ENCODE measurements around the gene AGO1. TPM values are rescaled to one million over a fixed set of nuclear protein-coding genes. Genes with fewer than 3 reads are reported as not detected.
A peak's percentile ranks its signal among the peaks of the same experiment; 100 is the strongest.

AGO1 gene
- total and polyA plus RNA-seq, 2 experiments from 2014 or later, result 9.6 to 18.9 TPM

DNA sequence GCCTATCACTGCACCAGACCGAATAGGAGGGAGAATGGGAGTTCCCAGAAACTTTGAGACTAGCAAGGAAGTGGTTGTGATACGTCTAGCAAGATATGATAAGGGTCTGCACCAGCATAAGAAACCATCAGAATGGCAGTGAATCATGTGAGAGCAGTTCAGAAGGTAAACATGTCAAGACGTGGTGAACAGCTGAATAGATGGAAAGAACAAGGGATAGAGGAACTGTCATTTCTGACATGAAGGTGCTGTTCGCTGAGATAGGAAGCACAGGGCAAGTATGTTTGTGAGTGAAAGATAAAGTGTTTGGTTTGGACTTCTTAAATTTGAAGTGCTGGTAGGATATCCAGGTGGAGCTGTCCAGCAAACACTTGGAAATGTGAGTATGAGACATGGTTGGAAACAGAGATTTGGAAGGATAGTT lies 1.1 kb upstream of the AGO1 start:
- no peaks in the 10 kb centered on the region for H3K9me3 ChIP-seq (ENCODE audit: low read depth)
- H3K4me1 ChIP-seq (ENCODE audit: low read depth), result peaks cover 27% of the 10 kb centered on the region
- peak in 1 of 2 donors; percentile 24 for DNase-seq (ENCODE audit: low read depth in 1 of 2, low spot score in 1 of 2)
- H3K4me3 ChIP-seq, result no peak overlapping the region
- TF ChIP-seq CTCF (IDR thresholded peaks at IDR 0.05; ENCODE audit: low read depth, low read length), result no peak
- no peaks in the 10 kb centered on the region for H3K36me3 ChIP-seq
- no peak overlapping the region for H3K27ac ChIP-seq
- H3K27me3 ChIP-seq, result no peaks in the 10 kb centered on the region

GRCh38 chr1:35882586-35882944 lies 444 bp upstream of the AGO1 start:
- Histone ChIP-seq H3K4me1 (ENCODE audit: low read depth) (peaks cover 34% of the 10 kb centered on the region), H3K27me3 (no peaks in the 10 kb centered on the region), H3K36me3 (no peaks in the 10 kb centered on the region), H3K27ac (no peak overlapping the region), H3K9me3 (ENCODE audit: low read depth) (no peaks in the 10 kb centered on the region), H3K4me3 (no peak overlapping the region)
- no peak for DNase-seq (ENCODE audit: low read depth in 1 of 2, low spot score in 1 of 2)
- no peak for TF ChIP-seq CTCF (IDR thresholded peaks at IDR 0.05; ENCODE audit: low read depth, low read length)

- Histone ChIP-seq H3K27ac (peak overlapping the region; percentile 49), H3K36me3 (no peaks in the 10 kb centered on the region), H3K27me3 (no peaks in the 10 kb centered on the region), H3K4me1 (ENCODE audit: low read depth) (peaks cover 40% of the 10 kb centered on the region), H3K4me3 (peak overlapping the region; percentile 88), H3K9me3 (ENCODE audit: low read depth) (no peaks in the 10 kb centered on the region)
- no peak for TF ChIP-seq CTCF (IDR thresholded peaks at IDR 0.05; ENCODE audit: low read depth, low read length)
- peak; percentile 44 to 78 for DNase-seq (ENCODE audit: low read depth in 1 of 2, low spot score in 1 of 2)
Observed at GRCh38 chr1:35883635-35884101, 659 bp downstream of the AGO1 start.

- Histone ChIP-seq H3K27me3 (no peaks in the 10 kb centered on the region), H3K4me1 (ENCODE audit: low read depth) (peaks cover 40% of the 10 kb centered on the region), H3K27ac (peak overlapping the region; percentile 71), H3K9me3 (ENCODE audit: low read depth) (no peaks in the 10 kb centered on the region), H3K4me3 (no peak overlapping the region), H3K36me3 (peaks cover 4% of the 10 kb centered on the region)
- no peak for DNase-seq (ENCODE audit: low read depth in 1 of 2, low spot score in 1 of 2)
- no peak for TF ChIP-seq CTCF (IDR thresholded peaks at IDR 0.05; ENCODE audit: low read depth, low read length)
Observed at GRCh38 chr1:35884934-35885333, 1.9 kb downstream of the AGO1 start.

- Histone ChIP-seq H3K4me3 (no peak overlapping the region), H3K36me3 (peaks cover 8% of the 10 kb centered on the region), H3K27ac (peak overlapping the region; percentile 71), H3K27me3 (no peaks in the 10 kb centered on the region), H3K9me3 (ENCODE audit: low read depth) (no peaks in the 10 kb centered on the region), H3K4me1 (ENCODE audit: low read depth) (peaks cover 40% of the 10 kb centered on the region)
- peak; percentile 18 to 53 for DNase-seq (ENCODE audit: low read depth in 1 of 2, low spot score in 1 of 2)
- no peak for TF ChIP-seq CTCF (IDR thresholded peaks at IDR 0.05; ENCODE audit: low read depth, low read length)
Observed at GRCh38 chr1:35885961-35886558, 3.1 kb downstream of the AGO1 start.

Measured in cardiac muscle cell (in vitro differentiated cells and primary cell).